HepG2 (cell line): Measurements from ENCODE around the gene TBC1D32.

Experiments
- SMARCC2 ChIP-seq: fragments of 450-650 bp; IDR thresholded peaks from 2 replicates; pipeline ENCODE4 v1.6.1; 2017; ENCODE audit warnings: antibody characterized with exemption, mild to moderate bottlenecking
- ZC3H4 ChIP-seq: sonication (generic); formaldehyde crosslinking; IDR thresholded peaks from 2 replicates; pipeline ENCODE4 v1.4.0; 2020; ENCODE audit warnings: missing genetic modification reagents, borderline replicate concordance
- ZNF414 ChIP-seq: sonication (generic); formaldehyde crosslinking; IDR thresholded peaks from 2 replicates; pipeline ENCODE4 v1.5.0; 2020; ENCODE audit warnings: missing genetic modification reagents

DNA sequence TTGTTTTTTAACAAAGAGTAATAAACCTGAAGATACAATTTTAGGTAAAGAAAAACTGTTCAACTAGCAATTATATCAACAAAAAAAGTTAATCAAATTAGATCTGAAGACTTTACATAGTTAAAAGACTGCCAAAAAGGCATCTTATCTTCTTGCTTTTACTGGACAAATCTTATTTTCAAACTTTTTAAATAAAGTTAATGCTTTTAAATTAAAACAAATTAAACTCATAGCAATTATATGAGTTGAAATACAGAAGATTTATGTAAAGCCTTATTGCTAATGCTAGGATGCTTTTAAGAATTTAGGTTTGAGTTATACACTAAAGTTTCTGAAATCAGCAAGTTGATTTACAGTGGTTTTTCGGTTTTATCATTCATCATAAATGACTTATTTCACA is 227.3 kb downstream of the TBC1D32 start:
- TF ChIP-seq SMARCC2 (no peak), ZNF414 (CRISPR knock-in tag) (no peak), ZC3H4 (CRISPR knock-in tag) (no peak)
